ENCODE measurements around the gene FKBP8.
A peak's percentile ranks its signal among the peaks of the same experiment; 100 is the strongest.

Gene FKBP8

DNA sequence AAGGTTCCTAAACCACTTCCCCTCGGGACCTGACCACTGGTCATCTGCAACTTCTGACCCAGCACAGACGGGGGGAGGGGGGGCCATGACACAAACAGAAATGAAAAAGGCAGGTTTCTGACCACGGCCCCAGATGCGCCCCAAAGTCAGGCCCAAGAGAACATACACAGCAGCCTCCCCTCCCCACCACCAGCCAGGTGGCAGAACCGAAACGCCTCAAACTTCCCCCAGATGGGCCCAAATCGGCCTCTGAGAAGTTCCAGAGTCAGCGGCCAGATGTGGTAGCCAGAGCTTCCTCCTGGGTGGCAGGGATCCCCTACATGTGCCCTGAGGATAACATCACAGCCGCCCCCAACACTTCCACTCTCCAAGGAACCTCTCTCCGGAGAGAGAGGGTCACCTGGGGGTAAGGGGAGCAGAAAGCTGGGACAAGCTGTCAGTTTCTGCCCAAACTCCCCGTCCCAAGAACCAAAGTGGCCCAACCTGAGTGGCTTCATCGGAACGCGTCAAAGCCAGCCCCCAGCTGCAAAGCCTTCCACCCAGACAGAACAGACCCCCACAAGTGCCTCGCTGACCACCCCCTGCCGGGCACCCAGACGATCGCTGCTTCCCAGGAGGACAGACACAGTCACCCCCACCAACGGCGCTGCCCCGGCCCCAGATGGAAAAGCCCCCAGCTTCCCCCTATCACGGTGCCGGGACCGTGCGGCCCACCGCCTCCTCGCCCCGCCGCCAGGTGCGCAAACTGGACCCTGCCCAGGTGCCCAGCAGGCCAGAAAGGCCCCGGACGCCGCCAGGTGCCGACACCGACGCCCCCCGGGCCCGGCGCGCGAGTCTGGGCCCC, 22.3 kb downstream of the FKBP8 start:
- no peak for FAIRE-seq

DNA sequence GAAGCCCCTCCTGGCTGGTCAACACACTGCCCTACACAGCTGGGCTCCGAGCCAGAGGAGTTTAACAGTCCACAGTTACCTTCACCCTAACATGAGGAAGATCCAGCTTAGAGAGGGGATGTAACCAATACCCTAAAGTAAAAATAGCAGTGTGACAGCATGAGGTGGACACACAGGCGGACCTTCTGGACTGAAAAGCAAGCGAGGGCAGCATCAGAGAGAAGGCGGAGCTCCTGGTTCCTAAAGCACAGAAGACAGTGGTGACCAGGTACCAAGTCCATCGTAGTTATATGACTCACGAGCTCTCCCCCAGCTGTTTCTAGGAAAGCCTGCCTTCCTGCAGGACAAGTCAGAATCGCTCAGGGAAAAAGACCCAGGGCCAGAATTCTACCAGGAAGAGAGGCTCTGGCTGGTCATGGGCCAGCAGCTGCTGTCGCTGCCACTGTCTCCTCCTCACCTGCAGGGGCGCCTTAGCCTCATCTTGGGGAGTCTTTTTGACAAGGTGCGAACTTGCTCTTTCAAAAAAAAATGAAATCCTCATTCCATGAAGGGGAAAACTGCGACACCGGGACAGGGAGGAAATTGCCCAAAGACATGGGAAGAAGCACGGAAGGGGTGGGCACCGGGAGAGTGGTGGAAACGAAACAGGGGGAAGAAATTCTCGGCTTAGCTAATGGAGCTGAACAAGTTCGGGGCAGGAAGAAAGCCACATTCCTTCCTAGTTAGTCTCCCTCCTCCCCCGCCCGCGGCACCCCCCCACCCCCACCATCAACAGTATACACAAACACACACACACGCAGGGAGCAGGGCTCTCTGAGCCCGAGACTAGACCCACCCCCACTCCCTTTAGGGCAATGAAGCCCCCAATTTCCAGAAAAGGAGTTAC, 23.2 kb downstream of the FKBP8 start:
- no peak for FAIRE-seq

GRCh38 chr19:18518639-18519038, 24.7 kb downstream of the FKBP8 start:
- no peak for FAIRE-seq

DNA sequence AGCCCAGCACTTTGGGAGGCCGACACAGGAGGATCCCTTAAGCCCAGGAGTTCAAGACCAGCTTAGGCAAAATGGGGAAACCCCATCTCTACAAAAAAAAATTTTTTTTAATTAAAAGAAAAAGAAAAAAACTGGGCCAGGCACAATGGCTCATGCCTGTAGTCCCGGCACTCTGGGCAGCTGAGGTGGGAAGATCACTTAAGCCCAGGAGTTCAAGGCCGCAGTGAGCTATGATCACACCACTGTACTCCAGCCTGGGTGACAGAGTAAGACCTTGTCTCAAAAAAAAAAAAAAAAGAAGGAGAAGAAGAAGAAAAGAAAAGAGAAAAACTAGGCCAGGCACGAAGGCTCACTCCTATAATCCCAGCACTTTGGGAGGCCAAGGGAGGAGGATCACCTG, 25.8 kb downstream of the FKBP8 start:
- no peak for FAIRE-seq

DNA sequence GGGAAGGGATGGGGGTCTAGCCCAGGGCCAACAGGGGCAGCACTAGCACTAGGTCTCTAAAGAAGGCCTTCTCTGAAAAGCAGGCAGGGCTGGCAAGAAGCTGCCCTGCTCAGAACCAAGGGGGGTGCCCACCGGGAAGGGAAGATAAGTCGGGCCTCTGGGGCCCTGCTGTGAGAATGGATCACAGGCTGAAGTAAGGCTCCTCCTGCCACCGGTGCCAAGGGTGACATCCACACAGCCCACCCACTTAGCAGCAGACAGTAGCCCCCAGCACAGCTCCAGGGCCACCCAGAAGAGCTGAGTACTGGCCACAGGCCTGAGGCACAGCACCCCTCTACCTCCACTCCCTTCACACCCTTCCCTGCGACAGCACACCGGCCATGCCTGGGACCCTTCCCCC, 27.4 kb downstream of the FKBP8 start:
- FAIRE-seq, result no peak

DNA sequence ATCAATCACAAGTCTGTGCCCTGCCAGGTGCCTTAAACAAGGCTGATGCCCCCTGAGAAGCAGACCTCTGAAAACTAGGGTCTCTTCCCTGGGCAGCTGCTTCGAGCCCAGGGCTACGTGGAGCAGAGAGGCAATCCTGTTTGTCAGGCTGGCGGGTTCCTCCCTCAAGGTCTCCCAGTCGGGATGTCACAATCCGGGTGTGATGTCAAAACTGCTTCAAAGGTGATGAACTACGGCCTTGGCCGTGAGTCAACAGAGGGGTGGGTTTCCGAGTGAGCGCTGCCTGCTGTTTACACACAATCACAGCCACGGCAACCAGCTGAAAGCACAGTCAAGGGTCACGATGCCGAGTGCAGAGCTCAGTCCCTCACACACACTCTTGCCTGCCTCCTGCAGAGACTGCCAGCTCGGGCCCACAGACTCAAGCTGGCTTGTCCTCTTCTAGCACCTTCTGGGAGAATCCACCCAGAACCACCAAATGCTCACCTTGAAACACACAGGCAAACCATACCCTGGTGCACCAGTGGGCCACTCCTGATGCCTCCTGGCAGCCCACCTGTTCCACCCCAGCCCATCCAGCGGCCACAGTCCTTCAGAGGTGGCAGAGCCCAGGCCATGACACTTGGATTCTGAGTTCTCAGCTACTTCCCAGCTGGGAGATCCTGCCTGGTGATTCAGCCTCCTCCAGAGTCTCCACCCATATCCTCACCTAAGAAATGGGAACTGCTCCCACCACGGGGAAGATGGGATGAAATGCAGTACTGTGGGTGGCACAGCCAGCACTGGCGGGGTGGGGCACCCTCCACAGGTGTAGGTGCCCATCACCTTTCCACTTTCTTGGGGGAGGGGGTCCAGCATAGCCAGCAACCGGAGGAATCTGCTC, 28.3 kb downstream of the FKBP8 start:
- FAIRE-seq, result no peak

DNA sequence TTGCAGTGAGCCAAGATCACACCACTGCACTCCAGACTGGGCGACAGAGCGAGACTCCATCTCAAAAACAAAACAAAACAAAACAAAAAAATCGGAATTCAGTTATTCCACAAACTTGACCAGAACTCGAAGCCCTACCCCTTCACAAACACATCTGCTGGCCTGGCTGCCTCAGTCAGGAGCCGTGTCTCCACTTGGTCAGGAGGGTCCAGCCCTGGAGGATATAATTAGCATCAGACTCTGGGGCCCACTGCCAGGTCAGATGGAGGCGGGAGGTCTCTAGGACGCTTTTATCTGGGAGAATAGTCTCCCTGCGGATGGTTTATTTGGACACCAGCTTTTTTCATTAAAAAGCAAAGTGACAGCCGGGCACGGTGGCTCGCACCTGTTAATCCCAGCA, 29.5 kb downstream of the FKBP8 start:
- peak; percentile 54 for FAIRE-seq

- no peak for FAIRE-seq
Measured at GRCh38 chr19:18510216-18510615, 33.2 kb downstream of the FKBP8 start.

GRCh38 chr19:18508585-18508984, 34.8 kb downstream of the FKBP8 start:
- no peak for FAIRE-seq

- FAIRE-seq, result peak; percentile 4
Measured at GRCh38 chr19:18507727-18508440, 35.5 kb downstream of the FKBP8 start.

DNA sequence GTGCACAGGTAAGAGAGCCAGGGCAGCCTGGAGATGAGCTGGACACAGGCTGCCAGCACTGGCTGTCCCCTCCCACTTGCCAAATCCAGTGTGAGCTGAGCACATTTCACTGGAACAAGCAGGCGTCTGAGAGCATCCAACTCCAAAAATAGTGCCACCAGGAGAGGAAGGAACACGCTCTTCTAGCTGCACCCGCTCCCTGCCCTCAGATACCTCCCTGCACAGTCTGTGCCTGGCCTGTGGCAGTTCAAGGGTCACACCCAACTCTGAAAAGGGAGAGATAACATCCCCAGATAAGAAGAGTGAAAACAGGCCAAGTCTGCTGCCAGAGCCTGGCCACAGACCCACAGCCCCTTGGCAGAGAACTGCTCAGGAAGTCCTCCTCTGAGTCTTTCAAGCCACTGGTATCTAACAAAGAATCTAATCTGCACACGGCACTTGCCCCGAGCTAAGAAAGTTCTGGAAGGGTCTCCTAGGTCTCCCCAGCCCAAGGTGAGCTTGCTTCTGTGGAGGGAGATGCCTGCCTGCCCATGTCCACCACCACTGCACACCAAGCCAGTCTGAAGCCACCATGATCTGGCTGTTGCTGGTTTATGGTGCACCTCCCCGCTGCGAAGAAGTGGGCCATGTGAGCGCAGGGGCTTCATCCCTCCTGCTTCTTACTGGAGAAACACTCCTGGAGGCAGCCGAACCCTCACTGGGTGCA, 36.2 kb downstream of the FKBP8 start:
- FAIRE-seq, result no peak

GRCh38 chr19:18506101-18506930, 37.1 kb downstream of the FKBP8 start:
- FAIRE-seq, result no peak

DNA sequence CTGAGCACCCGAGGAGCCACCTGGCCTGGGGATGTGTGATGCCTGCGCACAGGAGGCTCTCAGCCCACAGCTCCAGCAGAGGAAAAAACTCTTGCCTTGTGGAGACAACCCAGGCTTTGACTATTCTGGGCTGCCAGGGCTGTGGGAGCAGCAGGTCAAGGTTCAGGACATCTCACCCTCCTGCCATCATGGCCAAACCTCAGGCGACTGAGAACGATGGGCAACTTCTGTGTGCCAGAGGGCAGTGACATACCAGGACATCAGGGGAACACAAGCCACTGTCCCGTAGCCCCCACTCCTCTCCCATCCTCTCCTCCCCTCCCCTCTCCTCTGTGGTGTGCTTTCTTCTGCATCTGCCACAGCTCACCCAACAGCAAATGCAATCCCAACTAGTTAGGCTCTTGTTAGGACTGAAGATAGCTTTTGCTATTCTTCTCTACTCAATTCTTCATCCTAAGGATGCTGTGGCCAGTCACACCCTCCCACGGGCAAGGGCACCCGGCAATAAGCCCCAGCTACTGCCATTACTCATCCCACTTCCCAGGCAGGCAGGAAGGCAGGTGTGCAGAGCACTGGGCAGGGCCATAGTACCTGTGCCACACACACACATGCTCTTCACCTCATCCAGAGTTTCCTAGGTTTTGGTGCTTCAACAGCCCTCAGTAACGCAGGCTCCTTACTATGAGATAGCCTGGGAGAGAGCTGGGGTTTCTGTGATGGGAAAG, 38.3 kb downstream of the FKBP8 start:
- no peak for FAIRE-seq

DNA sequence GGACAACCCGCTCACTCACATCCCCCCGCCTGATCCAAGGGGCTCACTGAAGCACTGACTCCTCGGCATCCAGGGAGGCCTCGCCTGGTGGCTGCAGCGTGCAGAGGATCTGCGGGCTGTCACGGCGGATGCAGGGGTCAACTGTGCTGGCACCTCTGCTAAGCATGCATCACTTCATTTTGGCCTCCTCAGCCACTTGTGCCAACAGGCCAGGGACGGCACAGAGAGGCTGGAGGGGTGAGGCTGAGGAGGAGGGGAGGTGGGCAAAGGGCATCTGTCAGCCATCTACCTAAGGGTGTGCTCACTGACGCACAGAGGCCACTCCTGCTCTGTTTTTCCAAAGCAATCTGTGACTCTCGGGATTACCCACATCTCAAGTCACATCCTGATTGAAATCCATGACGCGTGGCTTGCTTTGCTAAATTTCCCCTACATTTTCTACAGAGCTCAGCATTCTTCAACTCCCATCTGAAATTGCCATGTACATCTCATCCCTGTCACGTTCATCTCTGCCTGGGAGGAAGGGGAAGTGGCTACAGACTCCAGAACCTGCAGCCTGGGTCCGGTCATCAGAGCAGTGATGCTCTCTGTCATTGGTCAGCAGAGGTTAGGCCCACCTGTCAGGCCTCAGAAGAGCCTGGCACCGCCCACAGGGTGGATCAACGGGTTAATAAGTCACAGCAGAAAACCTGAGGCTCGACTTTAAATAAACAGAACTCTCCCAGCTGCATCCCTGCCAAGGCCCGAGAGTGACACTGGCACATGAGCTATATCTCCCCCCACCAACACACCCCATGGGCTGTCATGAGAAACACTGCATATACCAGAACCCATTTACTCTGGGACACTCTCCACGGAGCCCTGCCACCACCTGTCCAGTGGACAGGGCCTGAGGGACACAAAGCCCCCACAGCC, 39.1 kb downstream of the FKBP8 start:
- no peak for FAIRE-seq

DNA sequence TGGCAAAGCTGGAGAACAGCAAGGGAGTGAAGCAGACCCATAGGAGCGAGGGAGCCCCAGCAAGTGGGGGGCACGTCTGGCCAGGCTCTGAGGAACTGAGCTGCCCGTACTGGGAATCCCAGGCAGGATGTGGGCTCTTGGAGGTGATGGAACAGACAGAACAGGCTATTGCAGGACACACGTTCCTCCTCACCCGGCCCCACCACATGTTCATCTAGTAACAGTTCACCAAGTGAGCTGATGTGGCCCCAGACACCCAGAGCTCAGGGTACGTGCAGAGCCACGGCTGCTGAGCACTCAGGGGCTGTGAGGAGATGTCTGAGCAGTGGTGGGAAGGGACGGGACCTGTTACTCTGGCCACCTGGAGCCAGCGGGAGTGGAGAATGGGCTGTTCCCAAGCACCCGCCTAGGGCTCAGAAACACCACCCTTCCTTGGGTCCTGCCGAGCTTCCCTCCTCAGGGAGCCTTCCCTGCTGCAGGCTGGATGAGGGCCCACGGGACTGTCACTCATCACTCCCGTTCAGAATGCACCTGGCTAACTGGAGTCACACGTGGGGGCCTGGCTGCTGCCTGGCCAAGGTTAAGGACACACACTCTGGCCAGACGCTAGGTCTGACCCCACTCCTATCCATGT, 39.9 kb downstream of the FKBP8 start:
- no peak for FAIRE-seq

GRCh38 chr19:18502638-18503294, 40.6 kb downstream of the FKBP8 start:
- no peak for FAIRE-seq

- no peak for FAIRE-seq
Measured at GRCh38 chr19:18502246-18502637, 41.1 kb downstream of the FKBP8 start.

- FAIRE-seq, result no peak
Measured at GRCh38 chr19:18501832-18502231, 41.5 kb downstream of the FKBP8 start.
